Activated CD4-positive, alpha-beta T cell treated with anti-CD3 and anti-CD28 coated beads, Interleukin-10, Interleukin-2, amounts not matched to agents 100 ng/mL and 50 ng/mL, durations not matched to agents 16 hours and 8 hours (primary cell): Measurements from ENCODE around the gene DUSP7.

Source experiments
- DNase-seq: peaks from one replicate; pipeline ENCODE4 v3.0.0-alpha.2; 2020

DUSP7 gene

GRCh38 chr3:52065264-52065756, 8.9 kb upstream of the DUSP7 start:
- no peak for DNase-seq

- DNase-seq = no peak
Measured at GRCh38 chr3:52064561-52064960, 8.2 kb upstream of the DUSP7 start.

GRCh38 chr3:52063026-52063723, 6.8 kb upstream of the DUSP7 start:
- no peak for DNase-seq

- no peak for DNase-seq
Measured at GRCh38 chr3:52062505-52062904, 6.1 kb upstream of the DUSP7 start.

- DNase-seq = no peak
Measured at GRCh38 chr3:52061121-52061910, 4.9 kb upstream of the DUSP7 start.

GRCh38 chr3:52059781-52060180, 3.4 kb upstream of the DUSP7 start:
- DNase-seq = no peak

- no peak for DNase-seq
Measured at GRCh38 chr3:52057812-52058495, 1.6 kb upstream of the DUSP7 start.

GRCh38 chr3:52056968-52057811, 819 bp upstream of the DUSP7 start:
- DNase-seq = peak; percentile 100

GRCh38 chr3:52055537-52056351, 627 bp downstream of the DUSP7 start:
- peak; percentile 53 for DNase-seq

- peak; percentile 30 for DNase-seq
Measured at GRCh38 chr3:52054661-52055511, 1.5 kb downstream of the DUSP7 start.

GRCh38 chr3:52053307-52054304, 2.8 kb downstream of the DUSP7 start:
- peak; percentile 55 for DNase-seq

GRCh38 chr3:52052831-52053306, 3.5 kb downstream of the DUSP7 start:
- DNase-seq = peak; percentile 76

GRCh38 chr3:52051444-52051843, 4.9 kb downstream of the DUSP7 start:
- no peak for DNase-seq

GRCh38 chr3:52050571-52050970, 5.8 kb downstream of the DUSP7 start:
- DNase-seq = no peak

- DNase-seq = no peak
Measured at GRCh38 chr3:52049503-52049902, 6.9 kb downstream of the DUSP7 start.

GRCh38 chr3:52047295-52047960, 8.9 kb downstream of the DUSP7 start:
- DNase-seq = no peak

GRCh38 chr3:52046902-52047239, 9.5 kb downstream of the DUSP7 start:
- DNase-seq = no peak

GRCh38 chr3:52046186-52046901, 10.0 kb downstream of the DUSP7 start:
- no peak for DNase-seq
